H9 (cell line): ENCODE data around the gene LHFPL6. TPM values are rescaled to one million over a fixed set of nuclear protein-coding genes. Genes with fewer than 3 reads are reported as not detected.

ENCODE experiments used
- DNase-seq: peaks from one replicate; pipeline ENCODE4 v3.0.0-alpha.2; 2017
- H2AFZ ChIP-seq: one replicate; pipeline ENCODE4 v1.6.1; 2013; ENCODE audit warnings: mild to moderate bottlenecking, low read length, control low read depth, moderate library complexity
- H2AK5ac ChIP-seq: 2 replicates; pipeline ENCODE4 v1.6.1; 2013; ENCODE audit warnings: low read length, control low read depth, mixed read lengths; ENCODE audit not compliant: insufficient read length
- H2BK120ac ChIP-seq: one replicate; pipeline ENCODE4 v1.6.1; 2013; ENCODE audit warnings: low read depth, mild to moderate bottlenecking, low read length, control low read depth, inconsistent platforms; ENCODE audit not compliant: poor library complexity, severe bottlenecking
- H2BK12ac ChIP-seq: 2 replicates; pipeline ENCODE4 v1.6.1; 2013; ENCODE audit warnings: low read length, control low read depth, mixed read lengths, low read depth; ENCODE audit not compliant: insufficient read length
- H2BK15ac ChIP-seq: 2 replicates; pipeline ENCODE4 v1.6.1; 2013; ENCODE audit warnings: low read depth, low read length, control low read depth
- H2BK20ac ChIP-seq: one replicate; pipeline ENCODE4 v1.6.1; 2013; ENCODE audit warnings: low read depth, mild to moderate bottlenecking, low read length, control low read depth, inconsistent platforms; ENCODE audit not compliant: poor library complexity, severe bottlenecking
- H2BK5ac ChIP-seq: 2 replicates; pipeline ENCODE4 v1.6.1; 2013; ENCODE audit warnings: low read length, control low read depth, mixed read lengths; ENCODE audit not compliant: insufficient read length
- H3K14ac ChIP-seq: 2 replicates; pipeline ENCODE4 v1.6.1; 2013; ENCODE audit warnings: low read length, control low read depth; ENCODE audit not compliant: insufficient read depth
- H3K18ac ChIP-seq: 2 replicates; pipeline ENCODE4 v1.6.1; 2013; ENCODE audit warnings: low read depth, mild to moderate bottlenecking, mixed read lengths, low read length, control low read depth; ENCODE audit not compliant: insufficient read length
- H3K23ac ChIP-seq: 2 replicates; pipeline ENCODE4 v1.6.1; 2013; ENCODE audit warnings: low read length, control low read depth, mixed read lengths, low read depth; ENCODE audit not compliant: insufficient read length
- H3K23me2 ChIP-seq: 2 replicates; pipeline ENCODE4 v1.6.1; 2013; ENCODE audit warnings: low read depth, mild to moderate bottlenecking, mixed read lengths, low read length, control low read depth; ENCODE audit not compliant: insufficient read length, poor library complexity, severe bottlenecking
- H3K27ac ChIP-seq: 2 replicates; pipeline ENCODE4 v1.5.1; 2013; ENCODE audit warnings: low read length, control low read depth, mixed read lengths, low read depth; ENCODE audit not compliant: insufficient read length
- H3K27me3 ChIP-seq: 2 replicates; pipeline ENCODE4 v1.6.1; 2013; ENCODE audit warnings: low read length, control low read depth, inconsistent platforms; ENCODE audit not compliant: insufficient read depth
- H3K4ac ChIP-seq: 2 replicates; pipeline ENCODE4 v1.6.1; 2013; ENCODE audit warnings: low read depth, mild to moderate bottlenecking, control low read depth, inconsistent platforms, low read length, moderate library complexity
- H3K4me1 ChIP-seq: 2 replicates; pipeline ENCODE4 v1.6.1; 2013; ENCODE audit warnings: low read length, control low read depth, inconsistent platforms; ENCODE audit not compliant: insufficient read depth
- H3K4me2 ChIP-seq: 2 replicates; pipeline ENCODE4 v1.6.1; 2013; ENCODE audit warnings: low read length, control low read depth, mixed read lengths; ENCODE audit not compliant: insufficient read length, insufficient read depth
- H3K56ac ChIP-seq: 2 replicates; pipeline ENCODE4 v1.6.1; 2013; ENCODE audit warnings: low read depth, mild to moderate bottlenecking, mixed read lengths, low read length, control low read depth; ENCODE audit not compliant: insufficient read length
- H3K79me1 ChIP-seq: 2 replicates; pipeline ENCODE4 v1.6.1; 2013; ENCODE audit warnings: low read depth, mild to moderate bottlenecking, moderate library complexity, low read length, control low read depth, inconsistent platforms; ENCODE audit not compliant: insufficient read depth, poor library complexity, severe bottlenecking
- H3K79me2 ChIP-seq: 2 replicates; pipeline ENCODE4 v1.6.1; 2013; ENCODE audit warnings: low read length, control low read depth, inconsistent platforms; ENCODE audit not compliant: insufficient read depth
- H3K9ac ChIP-seq: 2 replicates; pipeline ENCODE4 v1.6.1; 2013; ENCODE audit warnings: low read length, control low read depth, mixed read lengths; ENCODE audit not compliant: insufficient read length; ENCODE audit errors: extremely low read depth
- H3K9me3 ChIP-seq: one replicate; pipeline ENCODE4 v1.6.1; 2013; ENCODE audit warnings: low read depth, low read length, inconsistent platforms; ENCODE audit not compliant: control insufficient read depth
- H3T11ph ChIP-seq: one replicate; pipeline ENCODE4 v1.6.1; 2013; ENCODE audit warnings: mild to moderate bottlenecking, low read length, control low read depth, inconsistent platforms
- H4K20me1 ChIP-seq: one replicate; pipeline ENCODE4 v1.6.1; 2013; ENCODE audit not compliant: control insufficient read depth, insufficient read length, insufficient read depth
- H4K5ac ChIP-seq: 2 replicates; pipeline ENCODE4 v1.6.1; 2013; ENCODE audit warnings: low read depth, mild to moderate bottlenecking, mixed read lengths, low read length, control low read depth; ENCODE audit not compliant: insufficient read length
- H4K8ac ChIP-seq: replicated peaks from 2 replicates; pipeline ENCODE4 v1.6.1; 2013; ENCODE audit warnings: low read length, control low read depth, mixed read lengths, low read depth; ENCODE audit not compliant: insufficient read length
- H4K91ac ChIP-seq: 2 replicates; pipeline ENCODE4 v1.6.1; 2013; ENCODE audit warnings: low read depth, mild to moderate bottlenecking, moderate library complexity, mixed read lengths, low read length, control low read depth; ENCODE audit not compliant: insufficient read length
- H3K27ac Mint-ChIP-seq, 3 experiments: 2 replicates in 2 of 3; 3 replicates in 1 of 3; pipeline ENCODE4 v1.8.0; 2020 to 2021; ENCODE audit warnings: mixed read lengths in 3 of 3, mild to moderate bottlenecking in 1 of 3, moderate library complexity in 1 of 3
- H3K27me3 Mint-ChIP-seq: 2 replicates; pipeline ENCODE4 v1.8.0; 2021; ENCODE audit warnings: low read depth, mild to moderate bottlenecking, moderate library complexity, mixed read lengths
- H3K36me3 Mint-ChIP-seq, 3 experiments: 2 replicates in 2 of 3; 3 replicates in 1 of 3; pipeline ENCODE4 v1.8.0; 2020 to 2021; ENCODE audit warnings: low read depth in 3 of 3, mixed read lengths in 3 of 3; ENCODE audit not compliant: insufficient read depth in 1 of 3
- H3K4me1 Mint-ChIP-seq, 2 experiments: 2 replicates each; pipeline ENCODE4 v1.8.0; 2020; ENCODE audit warnings: mixed read lengths in 2 of 2
- H3K4me3 Mint-ChIP-seq, 2 experiments: 2 replicates in 1 of 2; 3 replicates in 1 of 2; pipeline ENCODE4 v1.8.0; 2020 to 2021; ENCODE audit warnings: mild to moderate bottlenecking in 2 of 2, mixed read lengths in 2 of 2, moderate library complexity in 1 of 2
- H3K9me3 Mint-ChIP-seq, 2 experiments: 2 replicates in 1 of 2; 3 replicates in 1 of 2; pipeline ENCODE4 v1.8.0; 2020; ENCODE audit warnings: mild to moderate bottlenecking in 2 of 2, mixed read lengths in 2 of 2, moderate library complexity in 1 of 2
- CTCF ChIP-seq: fragments of 200-600 bp; sonication (generic); conservative IDR thresholded peaks from 3 replicates; pipeline ENCODE4 v1.8.0; 2021; ENCODE audit warnings: antibody characterized with exemption, mild to moderate bottlenecking
- WGBS: extraction: QIAGEN DNeasy Blood & Tissue Kit; methylation state at CpG from one replicate; pipeline ENCODE4 v1.1.7; 2013; ENCODE audit warnings: missing lambda C conversion rate, low lambda C conversion rate, mixed read lengths; ENCODE audit not compliant: insufficient read length; ENCODE audit errors: extremely low coverage; 5-methylcytosine and 5-hydroxymethylcytosine counted together
- total RNA-seq: library from RNA; stranded (reverse); gene quantifications from 2 replicates; pipeline ENCODE4 v1.2.1, GENCODE V29; 2021

Gene LHFPL6
- total RNA-seq, 1 experiment from 2014 or later: 3.5 TPM

GRCh38 chr13:39522329-39522728, 80.7 kb downstream of the LHFPL6 start:
- Histone ChIP-seq H2BK15ac (no peak overlapping the region), H2BK120ac (no peak overlapping the region), H3K23me2 (no peaks in the 10 kb centered on the region), H3K4me1 (no peaks in the 10 kb centered on the region), H3K14ac (no peak overlapping the region), H3K56ac (no peak overlapping the region), H3K9me3 (no peaks in the 10 kb centered on the region), H2AFZ (no peak overlapping the region), H4K20me1 (no peaks in the 10 kb centered on the region), H3K23ac (no peak overlapping the region), H2BK20ac (no peak overlapping the region), H3K18ac (no peak overlapping the region), H3K27ac (no peak overlapping the region), H2BK5ac (no peak overlapping the region), H3K27me3 (no peaks in the 10 kb centered on the region), H4K5ac (no peak overlapping the region), H3K9ac (no peak overlapping the region), H3T11ph (no peak overlapping the region), H3K79me2 (no peaks in the 10 kb centered on the region), H4K8ac (no peak overlapping the region), H3K4me2 (no peak overlapping the region), H3K4ac (no peak overlapping the region), H2BK12ac (no peak overlapping the region), H3K79me1 (no peaks in the 10 kb centered on the region), H4K91ac (no peak overlapping the region), H2AK5ac (no peak overlapping the region)
- Mint-ChIP-seq H3K4me1 (peaks cover 0 to 7% of the 10 kb centered on the region in 2 experiments; a peak in 1 of 4 replicates), H3K36me3 (no peaks in the 10 kb centered on the region), H3K4me3 (no peak overlapping the region), H3K27ac (no peak overlapping the region), H3K9me3 (no peaks in the 10 kb centered on the region), H3K27me3 (no peaks in the 10 kb centered on the region; the same call in 1 of the 2 replicates)
- DNase-seq: no peak
- no peak for TF ChIP-seq CTCF
- no CpG with 5 or more reads among the region's 4 CpGs for WGBS
